Measurements from ENCODE around the gene SH3PXD2B. TPM values are rescaled to one million over a fixed set of nuclear protein-coding genes. Genes with fewer than 3 reads are reported as not detected.

Gene SH3PXD2B
- total and polyA plus RNA-seq, 10 donors: 2.0 to 31.8 (median 9.9) TPM

GRCh38 chr5:172437445-172438318, 16.6 kb downstream of the SH3PXD2B start:
- no peak overlapping the region for H3K4me3 ChIP-seq
- H3K9me3 ChIP-seq: no peaks in the 10 kb centered on the region
- peaks cover 0 to 27% (median 0%) of the 10 kb centered on the region in 7 donors for H3K27me3 ChIP-seq (replicated peaks in 1 of 7)
- H3K4me1 ChIP-seq: peaks cover 0 to 18% (median 11%) of the 10 kb centered on the region in 6 donors
- 37 to 56% (median 44%) methylated on average over 14 of the region's 14 CpGs for WGBS, 5 donors
- DNase-seq: no peak
- no peak overlapping the region for H3K27ac ChIP-seq
- TF ChIP-seq POLR2AphosphoS5 (IDR thresholded peaks at IDR 0.05) (peak; percentile 55 to 71 (median 58)), CTCF (IDR thresholded peaks at IDR 0.05 in 8 of 11, conservative IDR thresholded peaks at IDR 0.05 in 3 of 11) (no peak)
- H3K36me3 ChIP-seq: no peaks in the 10 kb centered on the region
- intact Hi-C loops (cut with DNase I; ENCODE audit: low total_unique reads): no loop called here

GRCh38 chr5:172436879-172437369, 17.4 kb downstream of the SH3PXD2B start:
- Histone ChIP-seq H3K4me3 (no peak overlapping the region), H3K4me1 (peaks cover 0 to 18% (median 11%) of the 10 kb centered on the region in 6 donors), H3K9me3 (no peaks in the 10 kb centered on the region), H3K27me3 (replicated peaks in 1 of 7) (peaks cover 0 to 27% (median 0%) of the 10 kb centered on the region in 7 donors), H3K27ac (no peak overlapping the region), H3K36me3 (no peaks in the 10 kb centered on the region)
- intact Hi-C loops (cut with DNase I; ENCODE audit: low total_unique reads): no loop called here
- no peak for TF ChIP-seq POLR2A (IDR thresholded peaks at IDR 0.05)
- TF ChIP-seq CTCF (IDR thresholded peaks at IDR 0.05 in 8 of 11, conservative IDR thresholded peaks at IDR 0.05 in 3 of 11): no peak
- no peak for TF ChIP-seq POLR2AphosphoS5 (IDR thresholded peaks at IDR 0.05)
- DNase-seq: no peak
- WGBS, 5 donors: 78 to 94% (median 86%) methylated on average over 9 of the region's 9 CpGs

GRCh38 chr5:172436078-172436878, 18.0 kb downstream of the SH3PXD2B start:
- Histone ChIP-seq H3K4me3 (no peak overlapping the region), H3K27me3 (replicated peaks in 1 of 7) (peaks cover 0 to 27% (median 0%) of the 10 kb centered on the region in 7 donors), H3K36me3 (no peaks in the 10 kb centered on the region), H3K27ac (no peak overlapping the region), H3K4me1 (peaks cover 0 to 18% (median 11%) of the 10 kb centered on the region in 6 donors), H3K9me3 (no peaks in the 10 kb centered on the region)
- no peak for DNase-seq
- TF ChIP-seq POLR2A (IDR thresholded peaks at IDR 0.05) (no peak), CTCF (IDR thresholded peaks at IDR 0.05 in 8 of 11, conservative IDR thresholded peaks at IDR 0.05 in 3 of 11) (no peak), POLR2AphosphoS5 (IDR thresholded peaks at IDR 0.05) (no peak)
- intact Hi-C loops (cut with DNase I; ENCODE audit: low total_unique reads): no loop called here
- WGBS, 5 donors: 87 to 94% (median 89%) methylated on average over 11 to 12 of the region's 12 CpGs
